Measurements from ENCODE around the gene ALAD. TPM values are rescaled to one million over a fixed set of nuclear protein-coding genes. Genes with fewer than 3 reads are reported as not detected.
"Not testable (repeated sequence)": the region's sequence is repeated elsewhere in the genome, so short reads cannot be mapped to it uniquely, and the experiment has no call there.

ALAD gene
- total RNA-seq, 1 experiment from 2014 or later = 11.4 TPM

- Histone ChIP-seq H3K27me3 (replicated peaks) (no peaks in the 10 kb centered on the region), H3K9me3 (replicated peaks) (no peaks in the 10 kb centered on the region), H3K36me3 (peaks cover 37% of the 10 kb centered on the region), H3K4me1 (replicated peaks) (no peaks in the 10 kb centered on the region; the same call in none of the 2 replicates), H3K4me3 (peak within 1 kb of the TSS; percentile 78), H3K27ac (peak within 1 kb of the TSS; percentile 96)
- peak; percentile 92 to 93 for DNase-seq (ENCODE audit: low read depth in 1 of 2, low spot score in 2 of 2)
Measured at GRCh38 chr9:113410207-113410864, 9.3 kb upstream of the ALAD start, which contains the start of the genes C9orf43 and POLE3. Gene C9orf43, plus strand, starts transcription at chr9:113410747. Its CDS starts 2,747 bp downstream, at chr9:113413494. Gene POLE3, minus strand, starts transcription at chr9:113410675. Its CDS starts 382 bp downstream, at chr9:113410293.

- Histone ChIP-seq H3K27ac (peak overlapping the region; percentile 96), H3K4me3 (peak overlapping the region; percentile 78), H3K36me3 (peaks cover 37% of the 10 kb centered on the region), H3K9me3 (replicated peaks) (no peaks in the 10 kb centered on the region), H3K27me3 (replicated peaks) (no peaks in the 10 kb centered on the region), H3K4me1 (replicated peaks) (no peaks in the 10 kb centered on the region; the same call in none of the 2 replicates)
- DNase-seq (ENCODE audit: low read depth in 1 of 2, low spot score in 2 of 2) = no peak
Measured at GRCh38 chr9:113409883-113410206, 8.8 kb upstream of the ALAD start.

GRCh38 chr9:113409481-113409880 is 8.4 kb upstream of the ALAD start:
- Histone ChIP-seq H3K27ac (peak overlapping the region; percentile 96; the same call in 1 of the 2 replicates), H3K27me3 (replicated peaks) (no peaks in the 10 kb centered on the region), H3K36me3 (peaks cover 37% of the 10 kb centered on the region), H3K4me3 (peak overlapping the region; percentile 78), H3K4me1 (replicated peaks) (no peaks in the 10 kb centered on the region; the same call in none of the 2 replicates), H3K9me3 (replicated peaks) (no peaks in the 10 kb centered on the region)
- DNase-seq (ENCODE audit: low read depth in 1 of 2, low spot score in 2 of 2) = no peak

DNA sequence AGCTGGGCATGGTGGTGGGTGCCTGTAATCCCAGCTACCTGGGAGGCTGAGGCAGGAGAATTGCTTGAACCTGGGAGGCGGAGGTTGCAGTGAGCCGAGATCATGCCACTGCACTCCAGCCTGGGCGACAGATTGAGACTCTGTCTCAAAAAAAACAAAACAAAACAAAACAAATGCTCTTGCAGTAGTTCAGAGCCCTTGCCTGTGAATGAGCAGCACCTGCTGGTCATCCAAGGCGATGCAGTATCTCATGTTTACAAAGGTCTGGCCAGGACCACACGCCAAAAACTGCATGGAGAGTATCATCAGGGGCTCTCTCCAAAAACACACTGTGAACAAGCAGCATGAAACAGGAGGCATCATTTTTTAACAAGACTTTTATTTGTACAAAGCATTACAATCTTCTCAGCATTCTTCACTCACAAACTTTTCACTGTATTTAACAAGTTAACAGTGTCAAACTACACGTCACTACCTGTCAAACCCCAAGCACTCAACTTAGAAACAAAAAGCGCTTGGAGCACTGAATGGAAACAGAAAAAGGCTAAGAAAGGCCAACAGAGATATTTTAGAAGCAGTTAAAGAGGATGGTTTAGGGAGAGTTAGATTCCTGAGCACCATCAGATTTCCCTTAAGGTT is 5.9 kb upstream of the ALAD start:
- not testable (repeated sequence) for H3K4me3 ChIP-seq

DNA sequence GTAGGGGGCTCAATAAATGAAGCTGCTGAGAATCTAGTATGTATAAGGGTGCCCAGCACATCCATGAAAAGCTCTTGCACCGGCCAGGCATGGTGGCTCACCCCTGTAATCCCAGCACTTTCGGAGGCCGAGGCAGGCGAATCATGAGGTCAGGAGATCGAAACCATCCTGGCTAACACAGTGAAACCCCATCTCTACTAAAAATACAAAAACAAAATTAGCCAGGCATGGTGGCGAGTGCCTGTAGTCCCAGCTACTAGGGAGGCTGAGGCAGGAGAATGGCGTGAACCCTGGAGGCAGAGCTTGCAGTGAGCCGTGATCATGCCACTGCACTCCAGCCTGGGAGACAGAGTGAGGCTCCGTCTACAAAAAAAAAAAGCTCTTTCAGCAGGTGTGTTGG is 5.3 kb upstream of the ALAD start:
- H3K27me3 ChIP-seq (replicated peaks); H3K9me3 ChIP-seq (replicated peaks); H3K4me3 ChIP-seq; H3K4me1 ChIP-seq (replicated peaks); DNase-seq (ENCODE audit: low read depth in 1 of 2, low spot score in 2 of 2); H3K27ac ChIP-seq: not testable (repeated sequence)
- peaks cover 37% of the 10 kb centered on the region for H3K36me3 ChIP-seq

More for the DNA sequence above, 5.9 kb upstream of the ALAD start:
- not testable (repeated sequence) for H3K9me3 ChIP-seq (replicated peaks); H3K4me1 ChIP-seq (replicated peaks); H3K27me3 ChIP-seq (replicated peaks); H3K27ac ChIP-seq
- peaks cover 37% of the 10 kb centered on the region for H3K36me3 ChIP-seq
- DNase-seq (ENCODE audit: low read depth in 1 of 2, low spot score in 2 of 2) = peak; percentile 33 to 59

- Histone ChIP-seq H3K27me3 (replicated peaks) (no peaks in the 10 kb centered on the region), H3K36me3 (peaks cover 22% of the 10 kb centered on the region), H3K27ac (no peak overlapping the region), H3K4me1 (replicated peaks) (peaks cover 13% of the 10 kb centered on the region), H3K9me3 (replicated peaks) (no peaks in the 10 kb centered on the region), H3K4me3 (no peak overlapping the region)
- DNase-seq (ENCODE audit: low read depth in 1 of 2, low spot score in 2 of 2) = no peak
Measured at GRCh38 chr9:113403646-113404045, 2.6 kb upstream of the ALAD start.

- peaks cover 23% of the 10 kb centered on the region for H3K4me1 ChIP-seq (replicated peaks)
- no peak for DNase-seq (ENCODE audit: low read depth in 1 of 2, low spot score in 2 of 2)
- no peaks in the 10 kb centered on the region for H3K9me3 ChIP-seq (replicated peaks)
- H3K27ac ChIP-seq = no peak overlapping the region
- H3K36me3 ChIP-seq = no peaks in the 10 kb centered on the region
- H3K27me3 ChIP-seq (replicated peaks) = no peaks in the 10 kb centered on the region
- no peak overlapping the region for H3K4me3 ChIP-seq
Measured at GRCh38 chr9:113399646-113400200, 1.4 kb downstream of the ALAD start.

DNA sequence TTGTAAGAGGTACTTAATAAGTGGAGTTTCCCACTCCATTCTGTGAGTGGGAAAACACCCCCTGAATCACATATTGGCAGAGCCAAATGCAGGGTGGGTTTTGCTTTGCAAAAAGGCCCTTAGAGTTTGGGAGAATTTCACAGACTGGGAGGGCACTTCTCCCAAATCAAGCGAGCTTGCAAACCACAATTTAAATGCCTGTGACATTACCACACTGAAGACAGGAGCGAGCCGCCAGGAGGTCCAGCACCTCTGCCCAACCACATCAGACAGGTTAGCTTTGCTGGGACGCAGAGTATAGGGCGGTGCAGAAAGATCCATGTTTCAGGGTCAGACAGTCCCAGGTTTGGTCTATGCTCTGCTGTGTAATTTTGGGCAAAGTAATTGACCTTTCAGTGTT is 2.3 kb downstream of the ALAD start:
- Histone ChIP-seq H3K4me3 (no peak overlapping the region), H3K36me3 (no peaks in the 10 kb centered on the region), H3K4me1 (replicated peaks) (peaks cover 23% of the 10 kb centered on the region), H3K27me3 (replicated peaks) (no peaks in the 10 kb centered on the region), H3K27ac (no peak overlapping the region), H3K9me3 (replicated peaks) (no peaks in the 10 kb centered on the region)
- DNase-seq (ENCODE audit: low read depth in 1 of 2, low spot score in 2 of 2) = no peak

- Histone ChIP-seq H3K36me3 (peaks cover 3% of the 10 kb centered on the region; the same call in 1 of the 2 replicates), H3K27ac (no peak overlapping the region), H3K4me3 (no peak overlapping the region), H3K9me3 (replicated peaks) (no peaks in the 10 kb centered on the region), H3K27me3 (replicated peaks) (no peaks in the 10 kb centered on the region), H3K4me1 (replicated peaks) (peaks cover 23% of the 10 kb centered on the region)
- no peak for DNase-seq (ENCODE audit: low read depth in 1 of 2, low spot score in 2 of 2)
Measured at GRCh38 chr9:113397203-113397631, 3.9 kb downstream of the ALAD start.

- H3K27me3 ChIP-seq (replicated peaks) = no peaks in the 10 kb centered on the region
- peaks cover 13% of the 10 kb centered on the region for H3K36me3 ChIP-seq
Measured at GRCh38 chr9:113395000-113395861, 5.9 kb downstream of the ALAD start.

GRCh38 chr9:113393281-113393680 is 7.8 kb downstream of the ALAD start:
- Histone ChIP-seq H3K4me3 (no peak overlapping the region), H3K36me3 (peaks cover 13% of the 10 kb centered on the region), H3K4me1 (replicated peaks) (peaks cover 7% of the 10 kb centered on the region)

More at GRCh38 chr9:113395000-113395861, 5.9 kb downstream of the ALAD start:
- Histone ChIP-seq H3K4me1 (replicated peaks) (peaks cover 16% of the 10 kb centered on the region), H3K27ac (no peak overlapping the region), H3K9me3 (replicated peaks) (no peaks in the 10 kb centered on the region), H3K4me3 (no peak overlapping the region)
- DNase-seq (ENCODE audit: low read depth in 1 of 2, low spot score in 2 of 2) = no peak

DNA sequence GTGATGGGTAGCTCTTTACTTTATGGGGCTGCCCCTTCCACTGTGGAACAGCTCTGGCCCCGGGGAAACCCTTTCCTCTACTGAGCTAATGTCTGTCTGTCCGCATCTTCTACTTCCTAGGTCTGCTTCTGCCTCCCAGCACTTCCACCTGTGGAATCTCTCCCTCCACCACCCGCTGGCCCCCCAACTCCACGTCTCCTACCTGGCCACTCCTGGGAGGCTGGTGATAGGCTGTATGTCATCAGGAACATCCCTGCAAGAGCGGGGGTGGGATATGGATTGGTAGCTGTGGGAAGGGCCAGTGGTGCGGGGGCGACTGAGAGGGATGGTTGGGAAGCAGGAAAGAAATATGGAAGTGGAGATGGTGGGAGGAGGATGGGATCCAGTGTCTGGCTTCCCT is 9.2 kb downstream of the ALAD start:
- H3K4me1 ChIP-seq (replicated peaks) = no peaks in the 10 kb centered on the region
- H3K9me3 ChIP-seq (replicated peaks) = no peaks in the 10 kb centered on the region
- no peak overlapping the region for H3K27ac ChIP-seq
- no peak for DNase-seq (ENCODE audit: low read depth in 1 of 2, low spot score in 2 of 2)
- no peak overlapping the region for H3K4me3 ChIP-seq
- peaks cover 17% of the 10 kb centered on the region for H3K36me3 ChIP-seq
- no peaks in the 10 kb centered on the region for H3K27me3 ChIP-seq (replicated peaks)

More at GRCh38 chr9:113393281-113393680, 7.8 kb downstream of the ALAD start:
- no peaks in the 10 kb centered on the region for H3K9me3 ChIP-seq (replicated peaks)
- no peaks in the 10 kb centered on the region for H3K27me3 ChIP-seq (replicated peaks)
- H3K27ac ChIP-seq = no peak overlapping the region
- DNase-seq (ENCODE audit: low read depth in 1 of 2, low spot score in 2 of 2) = no peak

GRCh38 chr9:113390192-113390960 is 10.7 kb downstream of the ALAD start:
- peaks cover 17% of the 10 kb centered on the region for H3K36me3 ChIP-seq
- no peak for DNase-seq (ENCODE audit: low read depth in 1 of 2, low spot score in 2 of 2)
- H3K9me3 ChIP-seq (replicated peaks) = no peaks in the 10 kb centered on the region
- no peak overlapping the region for H3K4me3 ChIP-seq
- no peak overlapping the region for H3K27ac ChIP-seq
- no peaks in the 10 kb centered on the region for H3K4me1 ChIP-seq (replicated peaks)
- H3K27me3 ChIP-seq (replicated peaks) = no peaks in the 10 kb centered on the region

Data from SJSA1 (cell line).